Endothelial cell of umbilical vein (primary cell): ENCODE data around the gene SNX3. TPM values are rescaled to one million over a fixed set of nuclear protein-coding genes. Genes with fewer than 3 reads are reported as not detected.

Experiments used
- BruUV-seq: library from RNA; stranded (reverse); fragments of 400-500 nt; replicated peaks from 2 replicates; lab custom pipeline; 2021; lab: Mats Ljungman, UMichigan
- CTCF ChIA-PET: fragments of 300-600, 350-600 bp; sonication (Branson Sonifier 250); formaldehyde crosslinking; loops from one replicate; lab custom pipeline; 2021; ENCODE audit warnings: antibody characterized with exemption, inconsistent platforms; lab: Charles Lee
- POLR2A ChIA-PET: fragments of 300-600, 350-600 bp; sonication (Branson Sonifier 250); formaldehyde crosslinking; loops from one replicate; lab custom pipeline; 2021; ENCODE audit warnings: antibody characterized with exemption, inconsistent platforms; lab: Charles Lee
- DNase-seq: peaks from one replicate; pipeline ENCODE4 v3.0.0-alpha.2; 2011; ENCODE audit warnings: low read depth, low spot score
- FAIRE-seq: peaks from 2 replicates; lab custom pipeline; 2011; peaks lifted over from hg19 to GRCh38; lab: Jason Lieb, UNC
- H2AFZ ChIP-seq: 2 replicates; pipeline ENCODE4 v1.6.0; 2012; ENCODE audit warnings: low read depth, low read length, control low read depth, inconsistent platforms
- H3K27ac ChIP-seq: 2 replicates; pipeline ENCODE4 v1.5.1; 2011; ENCODE audit warnings: low read depth, mild to moderate bottlenecking, control low read depth, low read length, moderate library complexity; ENCODE audit not compliant: insufficient read depth
- H3K27me3 ChIP-seq, 2 experiments: 2 replicates each; pipeline versions ENCODE4 v1.6.0 to v1.6.1; 2011; ENCODE audit warnings: low read length in 2 of 2, mixed read lengths in 1 of 2; ENCODE audit not compliant: control insufficient read depth in 2 of 2, insufficient read depth in 2 of 2
- H3K36me3 ChIP-seq, 2 experiments: 2 replicates in 1 of 2; 3 replicates in 1 of 2; pipeline ENCODE4 v1.5.1; 2011; ENCODE audit warnings: low read length in 2 of 2, mild to moderate bottlenecking in 1 of 2, moderate library complexity in 1 of 2; ENCODE audit not compliant: control insufficient read depth in 2 of 2, insufficient read depth in 2 of 2; ENCODE audit errors: extremely low read depth in 1 of 2
- H3K4me1 ChIP-seq: 3 replicates; pipeline ENCODE4 v1.5.1; 2011; ENCODE audit warnings: mild to moderate bottlenecking, low read length; ENCODE audit not compliant: control insufficient read depth, insufficient read depth; ENCODE audit errors: extremely low read depth
- H3K4me2 ChIP-seq: 2 replicates; pipeline ENCODE4 v1.6.1; 2011; ENCODE audit warnings: low read length, control low read depth, mixed read lengths; ENCODE audit not compliant: insufficient read depth
- H3K4me3 ChIP-seq, 3 experiments: fragments of 200-600 bp in 1 of 3; sonication (generic), shearing (Covaris generic) in 1 of 3; replicated peaks in 1 of 3; 2 replicates each; pipeline ENCODE4 v1.5.1; 2011 to 2016; ENCODE audit warnings: control low read depth in 3 of 3, low read length in 3 of 3, mild to moderate bottlenecking in 2 of 3, inconsistent platforms in 1 of 3, low read depth in 1 of 3, moderate library complexity in 1 of 3; ENCODE audit not compliant: insufficient read depth in 1 of 3
- H3K79me2 ChIP-seq: 2 replicates; pipeline ENCODE4 v1.6.0; 2012; ENCODE audit warnings: low read length, inconsistent platforms; ENCODE audit not compliant: control insufficient read depth, insufficient read depth
- H3K9ac ChIP-seq: replicated peaks from 2 replicates; pipeline ENCODE3; 2011; ENCODE audit warnings: low read length, control low read depth; ENCODE audit not compliant: insufficient read depth; ENCODE audit errors: extremely low read depth
- H3K9me1 ChIP-seq: replicated peaks from 3 replicates; pipeline ENCODE4 v1.6.0; 2011; ENCODE audit warnings: mild to moderate bottlenecking, low read length; ENCODE audit not compliant: control insufficient read depth, insufficient read depth; ENCODE audit errors: extremely low read depth
- H3K9me3 ChIP-seq: replicated peaks from 2 replicates; pipeline ENCODE4 v1.5.1; 2012; ENCODE audit warnings: low read length, inconsistent platforms; ENCODE audit not compliant: control insufficient read depth, insufficient read depth
- H4K20me1 ChIP-seq: replicated peaks from 2 replicates; pipeline ENCODE3; 2011; ENCODE audit warnings: mild to moderate bottlenecking, low read length; ENCODE audit not compliant: control insufficient read depth, insufficient read depth; ENCODE audit errors: extremely low read depth
- EZH2 ChIP-seq: IDR thresholded peaks from 2 replicates; pipeline ENCODE4 v1.6.1; 2012; ENCODE audit warnings: borderline replicate concordance, low read depth, mild to moderate bottlenecking, moderate library complexity, low read length, inconsistent platforms; ENCODE audit not compliant: severe bottlenecking
- FOS ChIP-seq: IDR thresholded peaks from 2 replicates; pipeline ENCODE4 v1.6.1; 2011; ENCODE audit warnings: mild to moderate bottlenecking, low read length, moderate library complexity, borderline replicate concordance; ENCODE audit not compliant: insufficient read depth
- GATA2 ChIP-seq: IDR thresholded peaks from 2 replicates; pipeline ENCODE4 v1.7.0; 2011; ENCODE audit warnings: low read depth, mild to moderate bottlenecking, moderate library complexity, mixed read lengths, low read length; ENCODE audit not compliant: insufficient read length, insufficient read depth
- JUN ChIP-seq: IDR thresholded peaks from 2 replicates; pipeline ENCODE4 v1.6.1; 2011; ENCODE audit warnings: borderline replicate concordance, low read depth; ENCODE audit not compliant: insufficient read length, insufficient read depth
- MYC ChIP-seq: IDR thresholded peaks from one replicate; pipeline ENCODE4 v1.6.1; 2011; ENCODE audit warnings: mild to moderate bottlenecking, low read depth, low read length
- POLR2A ChIP-seq: IDR thresholded peaks from 2 replicates; pipeline ENCODE4 v1.6.1; 2012; ENCODE audit warnings: low read depth, mild to moderate bottlenecking, control low read depth, low read length
- POLR2AphosphoS5 ChIP-seq: IDR thresholded peaks from 2 replicates; pipeline ENCODE4 v1.6.1; 2012; ENCODE audit warnings: low read depth, mild to moderate bottlenecking, control low read depth, low read length, moderate library complexity; ENCODE audit not compliant: insufficient read depth
- dilution Hi-C: fragments of 300-500 bp; cut with MboI; formaldehyde crosslinking; loops from one replicate; pipeline ENCODE4 v1.15.0; 2019; ENCODE audit warnings: low sequenced_read_pairs; ENCODE audit not compliant: extremely low pct_ligation_motif_present
- intact Hi-C: fragments of 100-400 bp; cut with micrococcal nuclease; formaldehyde crosslinking; loops from one replicate; pipeline ENCODE4 v1.10.0; 2022
- polyA plus RNA-seq, 4 experiments: library from polyadenylated mRNA; depleted of rRNA in 3 of 4; stranded (reverse) in 3 of 4; unstranded in 1 of 4; fragments of >200 nt; gene quantifications; 2 replicates each; pipeline versions ENCODE4 v1.2.1 to v1.2.3, GENCODE V29; 2011 to 2012; ENCODE audit warnings: missing spikeins in 1 of 4
- total RNA-seq: library from RNA; stranded (reverse); gene quantifications from 2 replicates; pipeline ENCODE4 v1.2.3, GENCODE V29; 2021
- TF ChIP-seq, protein P1 (sequence below), 2 donors: IDR thresholded peaks; 1 replicate in 1 of 2; 2 replicates in 1 of 2; pipeline ENCODE4 v1.5.1; 2011; ENCODE audit warnings: low read length in 2 of 2, mild to moderate bottlenecking in 2 of 2, moderate library complexity in 2 of 2, control low read depth in 1 of 2, inconsistent platforms in 1 of 2, low read depth in 1 of 2; ENCODE audit not compliant: insufficient read depth in 1 of 2; ENCODE audit errors: extremely low read depth in 1 of 2
- TF ChIP-seq, protein P2 (sequence below): IDR thresholded peaks from 2 replicates; pipeline ENCODE4 v1.6.1; 2011; ENCODE audit not compliant: insufficient read depth, insufficient read length

SNX3 gene
- total and polyA plus RNA-seq, 2 donors (not counting 3 experiments of a cell fraction or from before 2014, with no cell fraction given), result 155 to 281 TPM

DNA sequence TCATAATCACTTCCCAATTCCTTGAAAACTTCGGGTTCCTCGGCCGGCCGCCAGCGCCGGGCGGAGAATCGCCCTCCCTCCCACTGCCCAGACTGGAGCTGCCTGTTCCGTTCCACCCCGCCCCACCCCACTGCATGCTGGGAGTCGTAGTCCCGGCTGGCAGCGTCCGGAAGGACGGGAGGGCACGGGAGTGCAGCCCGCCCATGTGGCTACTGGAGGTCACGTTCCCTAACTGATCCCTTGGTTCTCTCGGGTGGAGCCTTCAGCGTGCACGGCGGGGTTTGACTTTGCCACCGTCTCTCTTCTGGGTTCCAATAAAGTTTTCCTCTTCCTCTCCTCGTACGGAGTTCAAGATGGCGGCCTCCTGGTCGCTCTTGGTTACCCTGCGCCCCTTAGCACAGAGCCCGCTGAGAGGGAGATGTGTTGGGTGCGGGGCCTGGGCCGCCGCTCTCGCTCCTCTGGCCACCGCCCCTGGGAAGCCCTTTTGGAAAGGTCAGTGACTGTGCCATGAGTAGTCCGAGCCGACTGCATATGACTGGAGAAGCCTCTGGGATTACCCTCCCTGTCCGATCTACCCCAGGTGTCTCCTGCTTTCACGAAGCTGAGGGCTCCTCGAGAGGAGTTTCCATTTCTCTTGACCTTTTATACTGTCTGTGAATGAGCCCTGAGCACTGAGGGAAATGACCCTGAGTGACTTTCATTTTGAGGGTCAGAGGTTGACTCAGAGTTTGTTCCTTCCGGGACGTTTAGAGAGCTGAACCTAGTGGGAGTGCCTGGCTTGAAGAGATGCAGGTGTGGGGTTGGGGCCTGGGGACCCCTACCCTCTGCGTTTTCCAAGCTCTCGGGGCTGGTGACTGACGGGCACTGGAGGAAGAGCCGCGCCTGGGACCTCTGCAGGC is 34.1 kb upstream of the SNX3 start, which contains the start of gene AFG1L:
Gene AFG1L, plus strand, starts transcription at position 328 of the 899 bp plus-strand sequence. Its CDS starts 26 bp downstream, at position 354.
- H4K20me1 ChIP-seq, result no peaks in the 10 kb centered on the region
- CTCF ChIA-PET, result interaction anchor here (0.6 to 3.0 kb wide), 3 partner anchors 40 to 196 kb away, joined by 3 to 22 read pairs (median 3); no protein-coding TSS in a partner anchor
- H3K27me3 ChIP-seq, result no peaks in the 10 kb centered on the region
- peaks cover 10% of the 10 kb centered on the region for H3K4me1 ChIP-seq
- TF ChIP-seq FOS, result no peak
- TF ChIP-seq POLR2A, result peak; percentile 49
- peak; percentile 45 for TF ChIP-seq MYC
- TF ChIP-seq POLR2AphosphoS5, result peak; percentile 52
- FAIRE-seq (peak; percentile 89), DNase-seq (peak; percentile 90)
- peak within 1 kb of the TSS; percentile 88 for H2AFZ ChIP-seq
- peak within 1 kb of the TSS; percentile 65 for H3K9ac ChIP-seq
- H3K9me3 ChIP-seq, result no peaks in the 10 kb centered on the region
- intact Hi-C loops, result loop anchor here (1.0 to 2.0 kb wide), 4 partner anchors 34 to 198 kb away; partner anchors contain the start of gene SNX3
- no peaks in the 10 kb centered on the region for H3K9me1 ChIP-seq
- H3K27ac ChIP-seq, result peak within 1 kb of the TSS; percentile 72
- no peaks in the 10 kb centered on the region for H3K79me2 ChIP-seq
- dilution Hi-C loops, result no loop called here
- H3K36me3 ChIP-seq, result no peaks in the 10 kb centered on the region
- POLR2A ChIA-PET, result interaction anchor here (1.6 kb wide), 1 partner anchor 34 kb away, joined by 7 read pairs; the partner anchor contains the start of gene SNX3
- peak within 1 kb of the TSS; percentile 51 to 72 (median 58) for H3K4me3 ChIP-seq
- H3K4me2 ChIP-seq, result peak within 1 kb of the TSS; percentile 83
- TSS peak; percentile 85 for BruUV-seq

GRCh38 chr6:108294297-108294726 is 33.5 kb upstream of the SNX3 start:
- Histone ChIP-seq H3K9me3 (no peaks in the 10 kb centered on the region), H3K79me2 (no peaks in the 10 kb centered on the region), H3K27me3 (peaks cover 0 to 1% of the 10 kb centered on the region in 2 experiments), H3K4me2 (peak overlapping the region; percentile 83), H3K36me3 (no peaks in the 10 kb centered on the region), H3K4me3 (peak overlapping the region; percentile 51 to 72 (median 58)), H3K9me1 (no peaks in the 10 kb centered on the region), H2AFZ (peak overlapping the region; percentile 88), H3K27ac (peak overlapping the region; percentile 72), H3K4me1 (peaks cover 10% of the 10 kb centered on the region), H4K20me1 (no peaks in the 10 kb centered on the region), H3K9ac (peak overlapping the region; percentile 65)
- intact Hi-C loops, result loop anchor here (1.0 to 2.0 kb wide), 3 partner anchors 33 to 198 kb away; partner anchors contain the start of gene SNX3
- dilution Hi-C loops, result no loop called here
- no peak for DNase-seq
- TF ChIP-seq POLR2AphosphoS5 (no peak), POLR2A (no peak), GATA2 (no peak), FOS (no peak), EZH2 (no peak), MYC (no peak), JUN (no peak)
- TF ChIP-seq, protein P1, sequence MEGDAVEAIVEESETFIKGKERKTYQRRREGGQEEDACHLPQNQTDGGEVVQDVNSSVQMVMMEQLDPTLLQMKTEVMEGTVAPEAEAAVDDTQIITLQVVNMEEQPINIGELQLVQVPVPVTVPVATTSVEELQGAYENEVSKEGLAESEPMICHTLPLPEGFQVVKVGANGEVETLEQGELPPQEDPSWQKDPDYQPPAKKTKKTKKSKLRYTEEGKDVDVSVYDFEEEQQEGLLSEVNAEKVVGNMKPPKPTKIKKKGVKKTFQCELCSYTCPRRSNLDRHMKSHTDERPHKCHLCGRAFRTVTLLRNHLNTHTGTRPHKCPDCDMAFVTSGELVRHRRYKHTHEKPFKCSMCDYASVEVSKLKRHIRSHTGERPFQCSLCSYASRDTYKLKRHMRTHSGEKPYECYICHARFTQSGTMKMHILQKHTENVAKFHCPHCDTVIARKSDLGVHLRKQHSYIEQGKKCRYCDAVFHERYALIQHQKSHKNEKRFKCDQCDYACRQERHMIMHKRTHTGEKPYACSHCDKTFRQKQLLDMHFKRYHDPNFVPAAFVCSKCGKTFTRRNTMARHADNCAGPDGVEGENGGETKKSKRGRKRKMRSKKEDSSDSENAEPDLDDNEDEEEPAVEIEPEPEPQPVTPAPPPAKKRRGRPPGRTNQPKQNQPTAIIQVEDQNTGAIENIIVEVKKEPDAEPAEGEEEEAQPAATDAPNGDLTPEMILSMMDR (IDR thresholded peaks at IDR 0.05; ENCODE audit: extremely low read depth in 1 of 2, insufficient read depth in 1 of 2, low read depth in 1 of 2, low read length in 2 of 2), result no peak
- TF ChIP-seq, protein P2, sequence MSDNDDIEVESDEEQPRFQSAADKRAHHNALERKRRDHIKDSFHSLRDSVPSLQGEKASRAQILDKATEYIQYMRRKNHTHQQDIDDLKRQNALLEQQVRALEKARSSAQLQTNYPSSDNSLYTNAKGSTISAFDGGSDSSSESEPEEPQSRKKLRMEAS, result no peak
- POLR2A ChIA-PET, result interaction anchor here (1.6 kb wide), 1 partner anchor 33 kb away, joined by 7 read pairs; the partner anchor contains the start of gene SNX3
- CTCF ChIA-PET, result interaction anchor here (0.6 to 3.0 kb wide), 4 partner anchors 14 to 197 kb away, joined by 3 to 22 read pairs (median 3); no protein-coding TSS in a partner anchor
- no peak for FAIRE-seq
- TSS peak; percentile 87 for BruUV-seq
